GM18502 (cell line): Measurements from ENCODE around the gene DEAF1.
"Not testable (repeated sequence)": the region's sequence is repeated elsewhere in the genome, so short reads cannot be mapped to it uniquely, and the experiment has no call there.

Source experiments
- ATAC-seq: cut with Tn5 transposase; IDR thresholded peaks from one replicate; pipeline ENCODE4 v1.9.1; 2021; ENCODE audit warnings: mild to moderate bottlenecking; ENCODE audit not compliant: unreplicated experiment, poor library complexity

DEAF1 gene

GRCh38 chr11:687751-688150, 7.3 kb downstream of the DEAF1 start:
- no peak for ATAC-seq

GRCh38 chr11:686451-687243, 8.4 kb downstream of the DEAF1 start:
- no peak for ATAC-seq

DNA sequence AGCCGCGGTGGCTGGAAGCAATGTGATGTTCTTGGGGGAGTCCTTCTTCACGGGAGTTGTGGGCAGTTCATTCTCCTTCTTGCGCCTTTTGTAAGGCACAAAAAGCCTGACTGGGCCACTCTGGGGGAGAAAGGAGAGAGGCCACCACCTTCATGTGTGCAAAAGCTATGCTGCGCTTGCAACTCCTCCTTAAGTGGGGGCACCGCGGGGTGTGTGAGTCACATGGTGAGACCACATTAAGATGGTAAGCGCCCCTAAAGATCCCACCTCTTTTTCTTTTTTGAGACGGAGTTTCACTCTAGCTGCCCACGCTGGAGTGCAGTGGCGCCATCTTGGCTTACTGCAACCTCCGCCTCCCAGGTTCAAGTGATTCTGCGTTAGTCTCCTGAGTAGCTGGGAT, 14.1 kb downstream of the DEAF1 start:
- no peak for ATAC-seq

GRCh38 chr11:680476-680875, 14.5 kb downstream of the DEAF1 start:
- no peak for ATAC-seq

DNA sequence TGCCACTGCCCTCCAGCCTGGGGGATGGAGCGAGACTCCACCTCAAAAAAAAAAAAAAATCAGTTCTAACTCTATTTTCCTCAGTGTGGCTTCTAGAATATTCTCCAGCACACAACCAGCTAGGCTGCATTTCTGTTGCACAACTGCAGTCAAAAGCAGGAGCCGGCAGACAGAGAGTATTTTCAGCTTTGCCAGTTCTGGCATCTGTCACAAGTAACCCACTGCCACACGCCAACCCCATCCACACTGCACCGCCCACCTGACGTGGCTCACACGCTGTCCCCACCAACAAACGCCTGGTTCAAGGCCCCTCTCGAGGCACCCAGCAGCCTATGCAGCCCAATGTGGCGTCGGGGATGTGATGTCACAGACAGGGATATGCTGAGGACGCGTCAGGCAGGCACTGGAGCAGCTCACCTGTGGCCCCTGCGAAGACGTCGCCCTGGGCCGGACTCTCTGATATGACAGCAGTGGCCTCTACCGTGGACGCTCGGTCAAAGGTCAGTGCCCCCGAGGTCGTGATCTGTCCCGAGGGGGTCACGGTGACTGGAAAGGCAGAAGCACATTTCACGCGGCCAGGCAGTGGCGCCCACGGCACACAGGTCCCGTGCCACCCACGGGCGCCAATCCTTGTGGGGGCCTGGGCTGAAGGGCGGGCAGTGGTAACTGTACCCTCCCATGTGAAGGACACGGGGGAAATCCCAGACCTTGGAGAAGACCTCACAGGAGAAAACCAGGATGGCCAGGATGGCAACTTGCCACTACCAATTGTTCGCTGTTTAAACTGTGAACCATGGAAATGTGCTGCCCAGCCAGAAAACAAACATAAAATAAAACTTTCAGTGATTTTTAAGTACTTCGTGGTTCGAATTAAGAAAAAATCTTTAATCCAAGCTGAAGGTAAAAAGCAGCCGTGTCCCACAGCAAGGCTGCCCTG, 15.5 kb downstream of the DEAF1 start:
- ATAC-seq: no peak

DNA sequence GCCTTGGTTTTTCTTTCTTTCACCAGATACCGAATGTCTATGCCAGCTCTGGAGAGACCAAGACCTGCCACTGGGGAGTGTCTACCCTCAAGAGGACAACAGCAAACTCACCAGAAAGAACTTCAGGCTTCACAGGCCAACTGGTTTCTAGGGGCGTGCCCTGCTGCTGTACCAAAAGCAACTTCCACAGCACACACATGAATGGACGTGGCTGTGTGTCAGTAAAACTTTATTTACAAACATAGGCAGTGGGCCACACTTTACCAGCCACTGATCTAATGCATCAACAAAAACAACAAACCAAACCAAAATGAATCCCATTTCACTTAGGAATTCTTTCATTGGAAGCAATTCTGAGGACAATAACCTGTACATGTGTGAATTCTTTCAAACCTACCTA, 16.7 kb downstream of the DEAF1 start:
- no peak for ATAC-seq

- ATAC-seq: no peak
Observed at GRCh38 chr11:674406-674805, 20.6 kb downstream of the DEAF1 start.

DNA sequence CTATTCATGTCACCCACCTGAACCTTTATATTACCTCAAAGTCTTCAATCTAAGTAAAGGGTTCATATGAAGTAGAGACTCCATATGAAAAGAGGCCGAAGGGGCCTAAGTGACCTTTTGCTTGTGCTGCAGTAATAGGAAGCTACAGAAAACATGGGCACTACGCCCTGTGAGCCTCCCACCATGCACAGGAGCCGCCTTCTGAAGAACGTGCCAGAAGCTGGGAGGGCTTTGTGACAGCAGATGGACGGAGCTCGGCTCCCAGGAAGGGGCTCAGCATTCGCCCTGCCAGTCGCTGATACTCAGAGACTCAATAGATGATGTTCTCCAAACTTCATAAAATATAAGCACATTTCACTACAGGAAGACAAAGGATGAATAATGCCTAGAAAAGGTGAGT, 21.2 kb downstream of the DEAF1 start:
- no peak for ATAC-seq

- no peak for ATAC-seq
Observed at GRCh38 chr11:665704-666281, 29.2 kb downstream of the DEAF1 start.

GRCh38 chr11:665062-665703, 29.8 kb downstream of the DEAF1 start:
- ATAC-seq: no peak

- no peak for ATAC-seq
Observed at GRCh38 chr11:662689-663274, 32.2 kb downstream of the DEAF1 start.

- ATAC-seq: no peak
Observed at GRCh38 chr11:660681-661444, 34.2 kb downstream of the DEAF1 start.

- ATAC-seq: no peak
Observed at GRCh38 chr11:660281-660680, 34.7 kb downstream of the DEAF1 start.

DNA sequence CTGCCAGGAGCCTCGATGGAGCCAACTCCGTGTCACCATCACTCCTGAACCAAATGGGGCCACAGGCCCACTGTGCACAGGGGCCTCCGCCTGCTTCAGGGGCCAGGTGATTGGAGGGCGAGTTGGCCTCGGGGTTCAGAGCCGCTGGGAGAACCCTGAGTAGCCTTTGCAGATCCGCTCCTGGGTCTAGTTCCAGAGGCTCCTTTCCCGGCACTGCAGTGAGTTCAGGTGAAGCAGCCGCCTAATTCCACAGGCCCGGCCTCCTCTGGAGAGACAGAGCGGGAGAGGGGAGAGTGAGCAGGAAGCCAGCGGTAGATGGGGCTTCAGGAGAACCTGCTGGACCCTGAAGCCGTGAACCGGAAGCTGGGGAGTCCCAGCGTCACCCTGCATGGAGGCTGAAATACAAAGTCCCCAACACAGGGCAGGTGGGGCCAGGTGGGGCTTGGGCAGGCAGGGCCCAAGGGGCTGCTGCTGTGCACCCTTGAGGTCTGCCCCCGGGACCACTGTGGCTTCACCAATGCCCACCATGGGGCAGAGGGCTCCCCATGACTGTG, 35.4 kb downstream of the DEAF1 start:
- no peak for ATAC-seq

DNA sequence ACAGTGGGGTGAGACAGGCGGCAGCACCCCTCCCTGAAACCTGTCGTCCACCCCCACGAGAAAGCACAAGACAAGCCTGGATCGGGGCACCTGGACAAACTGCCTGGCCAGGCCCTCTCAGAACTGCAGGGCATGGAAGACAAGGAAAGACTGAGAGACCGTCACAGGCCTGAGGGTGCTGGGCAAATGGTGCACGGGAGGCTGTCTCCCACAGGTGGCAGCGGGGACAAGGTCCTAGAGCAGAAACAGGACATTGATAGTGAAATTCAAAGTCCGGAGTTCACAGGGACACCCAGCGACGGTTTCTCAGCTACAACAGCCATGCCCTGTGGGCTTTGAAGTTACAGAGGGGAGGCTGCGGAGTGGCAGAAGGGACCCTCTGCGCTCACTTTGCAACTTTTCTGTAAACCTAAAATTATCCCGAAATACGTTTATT, 37.3 kb downstream of the DEAF1 start:
- ATAC-seq: no peak

- ATAC-seq: no peak
Observed at GRCh38 chr11:656866-657265, 38.2 kb downstream of the DEAF1 start.

- ATAC-seq: no peak
Observed at GRCh38 chr11:656426-656825, 38.6 kb downstream of the DEAF1 start.

DNA sequence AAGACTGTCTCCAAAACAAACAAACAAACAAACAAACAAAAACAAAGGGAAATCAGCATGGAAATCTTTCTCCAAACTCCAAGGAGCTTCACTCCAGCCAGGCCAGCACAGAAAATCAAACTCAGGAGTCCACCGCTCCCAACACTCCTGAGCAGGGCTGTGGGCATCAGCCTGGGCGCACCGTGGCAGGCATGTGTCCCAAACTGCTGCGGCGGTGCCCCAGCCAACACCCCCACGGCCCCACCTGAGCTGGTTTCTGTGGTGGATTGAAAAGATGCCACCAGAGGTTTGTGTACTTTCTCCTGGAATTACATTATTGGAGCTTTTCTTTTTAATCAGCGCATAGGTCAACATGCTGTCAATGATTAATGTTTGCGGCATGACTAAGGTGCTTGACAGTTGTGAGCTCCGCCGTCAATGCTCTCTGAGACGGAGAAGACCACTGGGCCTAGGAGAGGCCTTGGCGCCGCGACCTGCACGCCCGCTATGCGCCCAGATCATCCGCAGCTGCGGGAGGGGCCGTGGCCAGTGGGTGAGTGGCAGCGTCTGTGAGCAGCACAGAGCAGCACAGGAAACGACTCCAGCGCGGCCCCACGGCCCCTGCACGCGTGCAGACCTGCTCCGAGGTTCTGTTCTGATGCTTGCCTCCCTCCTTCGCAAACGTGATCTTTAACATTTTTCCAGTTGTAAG, 39.8 kb downstream of the DEAF1 start:
- no peak for ATAC-seq

GRCh38 chr11:654444-654843, 40.6 kb downstream of the DEAF1 start:
- not testable (repeated sequence) for ATAC-seq
